GM23338 (cell line): ENCODE data around the gene NGB. TPM values are rescaled to one million over a fixed set of nuclear protein-coding genes. Genes with fewer than 3 reads are reported as not detected.
A peak's percentile ranks its signal among the peaks of the same experiment; 100 is the strongest.

Experiments
- ATAC-seq: fragments of 200-7000 bp; cut with Tn5 transposase; 3 replicates; pipeline ENCODE4 v1.9.1; 2020
- DNase-seq: peaks from one replicate; pipeline ENCODE4 v3.0.0-alpha.2; 2015; ENCODE audit warnings: low spot score
- H2AFZ ChIP-seq: fragments of 200-600 bp; sonication (generic); 2 replicates; pipeline ENCODE4 v1.8.0; 2016; ENCODE audit warnings: antibody characterized with exemption, mild to moderate bottlenecking, moderate library complexity
- H3F3A ChIP-seq: fragments of 200-600 bp; sonication (generic); replicated peaks from 2 replicates; pipeline ENCODE4 v1.8.0; 2017; ENCODE audit warnings: antibody characterized with exemption, mixed run types, low read depth
- H3K27ac ChIP-seq: fragments of 200-600 bp; sonication (generic); 2 replicates; pipeline ENCODE4 v1.6.1; 2016; ENCODE audit warnings: low read depth
- H3K27me3 ChIP-seq: fragments of 200-600 bp; sonication (generic); 2 replicates; pipeline ENCODE4 v1.8.0; 2016; ENCODE audit warnings: mild to moderate bottlenecking, mixed run types, moderate library complexity; ENCODE audit not compliant: insufficient read depth
- H3K36me3 ChIP-seq: fragments of 200-600 bp; sonication (generic); 2 replicates; pipeline ENCODE4 v1.8.0; 2016; ENCODE audit warnings: mild to moderate bottlenecking; ENCODE audit not compliant: insufficient read depth
- H3K4me1 ChIP-seq: fragments of 200-600 bp; sonication (generic); 2 replicates; pipeline ENCODE4 v1.8.0; 2016; ENCODE audit warnings: mild to moderate bottlenecking, moderate library complexity; ENCODE audit not compliant: insufficient read depth
- H3K4me2 ChIP-seq: fragments of 200-600 bp; sonication (generic); 2 replicates; pipeline ENCODE4 v1.7.1; 2017; ENCODE audit warnings: mixed run types
- H3K4me3 ChIP-seq: fragments of 200-600 bp; sonication (generic); 2 replicates; pipeline ENCODE4 v1.6.1; 2016; ENCODE audit warnings: mixed run types
- H3K79me2 ChIP-seq: fragments of 200-600 bp; sonication (generic); replicated peaks from 2 replicates; pipeline ENCODE4 v1.8.0; 2017; ENCODE audit warnings: mild to moderate bottlenecking; ENCODE audit not compliant: insufficient read depth
- H3K9me2 ChIP-seq: fragments of 200-600 bp; sonication (generic); 2 replicates; pipeline ENCODE4 v1.8.0; 2017; ENCODE audit not compliant: insufficient read depth
- H4K20me1 ChIP-seq: fragments of 200-600 bp; sonication (generic); replicated peaks from 2 replicates; pipeline ENCODE4 v1.8.0; 2017; ENCODE audit warnings: mild to moderate bottlenecking; ENCODE audit not compliant: insufficient read depth
- H3K27ac Mint-ChIP-seq: 2 replicates; pipeline ENCODE4 v1.8.0; 2020; ENCODE audit warnings: inconsistent platforms, mild to moderate bottlenecking, moderate library complexity, mixed read lengths
- H3K27me3 Mint-ChIP-seq: 3 replicates; pipeline ENCODE4 v1.8.0; 2022; ENCODE audit warnings: low read depth, mild to moderate bottlenecking, moderate library complexity, mixed read lengths, inconsistent platforms; ENCODE audit not compliant: insufficient read depth, poor library complexity
- H3K36me3 Mint-ChIP-seq: 3 replicates; pipeline ENCODE4 v1.8.0; 2021; ENCODE audit warnings: low read depth, mild to moderate bottlenecking, inconsistent platforms, moderate library complexity, mixed read lengths
- H3K4me1 Mint-ChIP-seq: 3 replicates; pipeline ENCODE4 v1.8.0; 2020; ENCODE audit warnings: mild to moderate bottlenecking, inconsistent platforms, mixed read lengths
- H3K4me3 Mint-ChIP-seq: 3 replicates; pipeline ENCODE4 v1.8.0; 2021; ENCODE audit warnings: moderate library complexity, mild to moderate bottlenecking, inconsistent platforms, mixed read lengths
- H3K9me3 Mint-ChIP-seq: 3 replicates; pipeline ENCODE4 v1.8.0; 2020; ENCODE audit warnings: moderate library complexity, mild to moderate bottlenecking, inconsistent platforms, mixed read lengths
- CREB1 ChIP-seq: fragments of 250-450 bp; sonication (Bioruptor Pico); IDR thresholded peaks from 2 replicates; pipeline ENCODE4 v1.5.0; 2020; ENCODE audit warnings: low read depth, mild to moderate bottlenecking, moderate library complexity
- CTCF ChIP-seq, 2 experiments: fragments of 200-600 bp in 1 of 2; sonication (generic) in 1 of 2; conservative IDR thresholded peaks; 2 replicates each; pipeline versions ENCODE4 v1.5.1 to v1.6.1; 2016 to 2017; ENCODE audit warnings: antibody characterized with exemption in 2 of 2, low read depth in 2 of 2, mild to moderate bottlenecking in 2 of 2, moderate library complexity in 1 of 2
- EZH2phosphoT487 ChIP-seq: fragments of 200-600 bp; sonication (generic); IDR thresholded peaks from one replicate; pipeline ENCODE4 v1.8.1; 2018; ENCODE audit warnings: antibody characterized with exemption; ENCODE audit not compliant: unreplicated experiment
- JUNB ChIP-seq: IDR thresholded peaks from one replicate; pipeline ENCODE4 v1.6.1; 2016; ENCODE audit warnings: antibody characterized with exemption; ENCODE audit not compliant: unreplicated experiment
- ZNF114 ChIP-seq: fragments of 250-450 bp; sonication (Bioruptor Pico); IDR thresholded peaks from 2 replicates; pipeline ENCODE4 v1.5.0; 2020; ENCODE audit warnings: mild to moderate bottlenecking, moderate library complexity
- ZNF462 ChIP-seq: fragments of 250-450 bp; sonication (Bioruptor Pico); IDR thresholded peaks from 2 replicates; pipeline ENCODE4 v1.5.0; 2020; ENCODE audit warnings: mild to moderate bottlenecking, moderate library complexity
- polyA plus RNA-seq: library from polyadenylated mRNA; unstranded; fragments of >200 nt; fragmentation: Nextera tagmentation; extraction: Ambion mirVana; gene quantifications from 2 replicates; pipeline ENCODE4 v1.2.1, GENCODE V29; 2016
- total RNA-seq: library from RNA; depleted of rRNA; stranded (reverse); fragments of >200 nt; shearing (Covaris generic); gene quantifications from 2 replicates; pipeline ENCODE4 v1.2.3, GENCODE V29; 2014
- TF ChIP-seq, protein P1 (sequence below): IDR thresholded peaks from one replicate; pipeline ENCODE4 v1.6.1; 2018; ENCODE audit warnings: antibody characterized with exemption; ENCODE audit not compliant: unreplicated experiment

The NGB gene
- total and polyA plus RNA-seq, 2 experiments from 2014 or later: 0.21 to 1.0 TPM

DNA sequence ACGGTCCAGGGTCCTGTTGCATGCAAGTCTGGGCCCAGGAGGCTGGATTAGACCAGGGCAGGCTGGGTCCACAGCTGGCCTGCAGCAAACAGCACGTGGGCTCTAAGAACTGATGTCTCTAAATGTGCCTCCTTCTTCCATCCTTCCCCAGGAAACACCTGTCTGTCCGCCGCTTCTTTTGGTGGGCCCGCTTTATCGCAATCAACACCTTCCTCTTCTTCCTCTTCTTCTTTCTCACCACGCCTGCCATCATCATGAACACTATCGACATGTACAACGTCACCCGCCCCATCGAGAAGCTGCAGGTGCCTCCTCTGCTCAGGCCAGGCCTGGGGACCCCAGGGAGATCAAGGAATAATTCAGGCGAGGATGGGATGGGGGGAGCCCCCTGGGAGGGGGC, 28.3 kb downstream of the NGB start (continued):
- TF ChIP-seq CTCF (conservative IDR thresholded peaks at IDR 0.05; ENCODE audit: low read depth in 2 of 2) (no peak), JUNB (no peak), EZH2phosphoT487 (no peak), ZNF114 (CRISPR knock-in tag) (no peak)

DNA sequence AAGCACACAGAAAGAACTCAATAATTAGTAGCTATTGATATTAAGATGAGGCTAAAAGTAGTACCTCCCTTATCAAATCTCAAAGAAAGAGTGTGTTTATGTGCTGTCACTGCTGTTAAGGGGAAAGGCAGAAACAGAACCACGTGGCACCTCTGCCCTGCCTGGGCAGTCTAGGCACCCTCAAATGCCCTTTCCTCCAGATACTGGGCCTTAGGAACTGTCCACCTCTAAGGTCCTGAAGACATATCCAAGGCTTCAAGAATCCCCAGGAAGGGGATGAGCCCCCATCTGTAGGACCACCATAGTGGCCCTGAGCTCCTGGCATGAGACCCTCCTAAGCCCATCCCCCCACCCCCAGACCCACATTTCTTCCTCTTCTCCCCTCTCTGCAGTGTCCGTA, 29.1 kb downstream of the NGB start:
- no peak for ATAC-seq
- Histone ChIP-seq H3K4me3 (no peak overlapping the region), H2AFZ (no peak overlapping the region), H3K36me3 (no peaks in the 10 kb centered on the region), H3K27me3 (no peaks in the 10 kb centered on the region), H3K9me2 (no peaks in the 10 kb centered on the region), H3F3A (no peaks in the 10 kb centered on the region), H3K4me2 (no peak overlapping the region), H3K4me1 (no peaks in the 10 kb centered on the region), H3K79me2 (no peaks in the 10 kb centered on the region), H4K20me1 (no peaks in the 10 kb centered on the region), H3K27ac (no peak overlapping the region)
- TF ChIP-seq CREB1 (CRISPR knock-in tag): no peak
- TF ChIP-seq, protein P1, sequence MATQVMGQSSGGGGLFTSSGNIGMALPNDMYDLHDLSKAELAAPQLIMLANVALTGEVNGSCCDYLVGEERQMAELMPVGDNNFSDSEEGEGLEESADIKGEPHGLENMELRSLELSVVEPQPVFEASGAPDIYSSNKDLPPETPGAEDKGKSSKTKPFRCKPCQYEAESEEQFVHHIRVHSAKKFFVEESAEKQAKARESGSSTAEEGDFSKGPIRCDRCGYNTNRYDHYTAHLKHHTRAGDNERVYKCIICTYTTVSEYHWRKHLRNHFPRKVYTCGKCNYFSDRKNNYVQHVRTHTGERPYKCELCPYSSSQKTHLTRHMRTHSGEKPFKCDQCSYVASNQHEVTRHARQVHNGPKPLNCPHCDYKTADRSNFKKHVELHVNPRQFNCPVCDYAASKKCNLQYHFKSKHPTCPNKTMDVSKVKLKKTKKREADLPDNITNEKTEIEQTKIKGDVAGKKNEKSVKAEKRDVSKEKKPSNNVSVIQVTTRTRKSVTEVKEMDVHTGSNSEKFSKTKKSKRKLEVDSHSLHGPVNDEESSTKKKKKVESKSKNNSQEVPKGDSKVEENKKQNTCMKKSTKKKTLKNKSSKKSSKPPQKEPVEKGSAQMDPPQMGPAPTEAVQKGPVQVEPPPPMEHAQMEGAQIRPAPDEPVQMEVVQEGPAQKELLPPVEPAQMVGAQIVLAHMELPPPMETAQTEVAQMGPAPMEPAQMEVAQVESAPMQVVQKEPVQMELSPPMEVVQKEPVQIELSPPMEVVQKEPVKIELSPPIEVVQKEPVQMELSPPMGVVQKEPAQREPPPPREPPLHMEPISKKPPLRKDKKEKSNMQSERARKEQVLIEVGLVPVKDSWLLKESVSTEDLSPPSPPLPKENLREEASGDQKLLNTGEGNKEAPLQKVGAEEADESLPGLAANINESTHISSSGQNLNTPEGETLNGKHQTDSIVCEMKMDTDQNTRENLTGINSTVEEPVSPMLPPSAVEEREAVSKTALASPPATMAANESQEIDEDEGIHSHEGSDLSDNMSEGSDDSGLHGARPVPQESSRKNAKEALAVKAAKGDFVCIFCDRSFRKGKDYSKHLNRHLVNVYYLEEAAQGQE: peak; percentile 60
- no peak for DNase-seq
- no peak overlapping the region for H3K27ac Mint-ChIP-seq
- no peaks in the 10 kb centered on the region for H3K4me1 Mint-ChIP-seq
- peaks cover 10% of the 10 kb centered on the region for H3K27me3 Mint-ChIP-seq
- no peaks in the 10 kb centered on the region for H3K36me3 Mint-ChIP-seq
- no peaks in the 10 kb centered on the region for H3K9me3 Mint-ChIP-seq
- H3K4me3 Mint-ChIP-seq: no peak overlapping the region

- no peaks in the 10 kb centered on the region for H3F3A ChIP-seq
- H3K36me3 Mint-ChIP-seq: no peaks in the 10 kb centered on the region
- no peaks in the 10 kb centered on the region for H4K20me1 ChIP-seq
- no peaks in the 10 kb centered on the region for H3K4me1 ChIP-seq
- H3K27ac Mint-ChIP-seq: no peak overlapping the region
- H3K4me1 Mint-ChIP-seq: no peaks in the 10 kb centered on the region
- no peak overlapping the region for H3K4me2 ChIP-seq
- ATAC-seq (peak; percentile 63), DNase-seq (no peak)
- peaks cover 10% of the 10 kb centered on the region for H3K27me3 Mint-ChIP-seq
- TF ChIP-seq ZNF462 (CRISPR knock-in tag) (no peak), CREB1 (CRISPR knock-in tag) (no peak), EZH2phosphoT487 (no peak)
- no peaks in the 10 kb centered on the region for H3K79me2 ChIP-seq
- no peak overlapping the region for H3K4me3 Mint-ChIP-seq
- no peak overlapping the region for H2AFZ ChIP-seq
- no peak overlapping the region for H3K27ac ChIP-seq
- H3K9me3 Mint-ChIP-seq: no peaks in the 10 kb centered on the region
- no peaks in the 10 kb centered on the region for H3K36me3 ChIP-seq
- H3K4me3 ChIP-seq: no peak overlapping the region
- H3K27me3 ChIP-seq: no peaks in the 10 kb centered on the region
- no peaks in the 10 kb centered on the region for H3K9me2 ChIP-seq
These were observed 30.6 kb downstream of the NGB start for GRCh38 chr14:77240336-77240915.
